IMR-90 (cell line): Measurements from ENCODE around the gene OR2AK2. TPM values are rescaled to one million over a fixed set of nuclear protein-coding genes. Genes with fewer than 3 reads are reported as not detected.

Experiments
- ATAC-seq: fragments of 200-7000 bp; cut with Tn5 transposase; 2 replicates; pipeline ENCODE4 v1.9.1; 2020; ENCODE audit warnings: low read depth, mild to moderate bottlenecking, moderate library complexity
- BruUV-seq: library from RNA; stranded (reverse); fragments of 400-500 nt; replicated peaks from 2 replicates; lab custom pipeline; 2021; lab: Mats Ljungman, UMichigan
- CTCF ChIA-PET: fragments of 300-600 bp; formaldehyde crosslinking; extraction: SDS; loops from one replicate; lab custom pipeline; 2021; ENCODE audit warnings: antibody characterized with exemption; lab: Yijun Ruan, JAX
- POLR2A ChIA-PET: fragments of 300-600 bp; sonication (Branson Sonifier 250); formaldehyde crosslinking; loops from one replicate; lab custom pipeline; 2022; ENCODE audit warnings: antibody characterized with exemption; ENCODE audit not compliant: unreplicated experiment; lab: Charles Lee
- DNase-seq: peaks from one replicate; pipeline ENCODE4 v3.0.0; 2013
- H2AFZ ChIP-seq: replicated peaks from 2 replicates; pipeline ENCODE3; 2013; ENCODE audit warnings: low read length, mild to moderate bottlenecking; ENCODE audit not compliant: poor library complexity
- H2AK5ac ChIP-seq: 2 replicates; pipeline ENCODE4 v1.6.1; 2013; ENCODE audit warnings: low read depth, low read length, inconsistent platforms
- H2AK9ac ChIP-seq: replicated peaks from 2 replicates; pipeline ENCODE3; 2013; ENCODE audit warnings: mild to moderate bottlenecking, low read depth, low read length, moderate library complexity; ENCODE audit not compliant: poor library complexity
- H2BK120ac ChIP-seq: 2 replicates; pipeline ENCODE4 v1.6.1; 2013; ENCODE audit warnings: low read depth, low read length, inconsistent platforms
- H2BK15ac ChIP-seq: 3 replicates; pipeline ENCODE4 v1.6.1; 2013; ENCODE audit warnings: low read depth, low read length, inconsistent platforms
- H2BK20ac ChIP-seq: 2 replicates; pipeline ENCODE4 v1.6.1; 2013; ENCODE audit warnings: low read depth, mild to moderate bottlenecking, inconsistent platforms, low read length, moderate library complexity
- H2BK5ac ChIP-seq: 2 replicates; pipeline ENCODE4 v1.6.1; 2013; ENCODE audit warnings: mild to moderate bottlenecking, low read depth, low read length, inconsistent platforms; ENCODE audit not compliant: poor library complexity, severe bottlenecking
- H3K14ac ChIP-seq: replicated peaks from 2 replicates; pipeline ENCODE4 v1.6.1; 2013; ENCODE audit warnings: low read depth, low read length, inconsistent platforms
- H3K18ac ChIP-seq: 2 replicates; pipeline ENCODE4 v1.6.1; 2013; ENCODE audit warnings: low read depth, low read length, control low read depth
- H3K23ac ChIP-seq: 2 replicates; pipeline ENCODE4 v1.6.1; 2013; ENCODE audit warnings: low read depth, low read length, inconsistent platforms
- H3K27ac ChIP-seq: 2 replicates; pipeline ENCODE4 v1.5.1; 2013; ENCODE audit warnings: mild to moderate bottlenecking, control low read depth, low read length; ENCODE audit not compliant: insufficient read depth
- H3K27me3 ChIP-seq: 2 replicates; pipeline ENCODE4 v1.6.1; 2013; ENCODE audit warnings: low read length; ENCODE audit not compliant: control insufficient read depth, insufficient read depth
- H3K36me3 ChIP-seq: 2 replicates; pipeline ENCODE4 v1.6.1; 2013; ENCODE audit warnings: low read length, mixed read lengths; ENCODE audit not compliant: control insufficient read depth, insufficient read depth
- H3K4ac ChIP-seq: 2 replicates; pipeline ENCODE4 v1.6.1; 2013; ENCODE audit warnings: low read depth, low read length, inconsistent platforms
- H3K4me1 ChIP-seq: 2 replicates; pipeline ENCODE4 v1.6.1; 2013; ENCODE audit warnings: low read length, mixed read lengths; ENCODE audit not compliant: control insufficient read depth, insufficient read depth
- H3K4me2 ChIP-seq: 2 replicates; pipeline ENCODE4 v1.6.1; 2013; ENCODE audit warnings: low read depth, mild to moderate bottlenecking, control low read depth, low read length, moderate library complexity
- H3K4me3 ChIP-seq: 2 replicates; pipeline ENCODE4 v1.5.1; 2013; ENCODE audit warnings: low read depth, mild to moderate bottlenecking, control low read depth, low read length, moderate library complexity; ENCODE audit not compliant: insufficient read depth
- H3K56ac ChIP-seq: 2 replicates; pipeline ENCODE4 v1.6.1; 2013; ENCODE audit warnings: low read length, inconsistent platforms; ENCODE audit not compliant: insufficient read depth; ENCODE audit errors: extremely low read depth
- H3K79me1 ChIP-seq, 2 experiments: 2 replicates each; pipeline ENCODE4 v1.6.1; 2013; ENCODE audit warnings: low read length in 2 of 2, inconsistent platforms in 1 of 2, low read depth in 1 of 2
- H3K9ac ChIP-seq: 2 replicates; pipeline ENCODE4 v1.6.1; 2013; ENCODE audit warnings: low read depth, low read length, control low read depth
- H3K9me1 ChIP-seq: 2 replicates; pipeline ENCODE4 v1.6.1; 2013; ENCODE audit warnings: low read length, inconsistent platforms; ENCODE audit not compliant: insufficient read depth
- H3K9me3 ChIP-seq: 2 replicates; pipeline ENCODE4 v1.6.1; 2013; ENCODE audit warnings: low read length; ENCODE audit not compliant: control insufficient read depth, insufficient read depth
- H4K20me1 ChIP-seq: 2 replicates; pipeline ENCODE4 v1.6.1; 2013; ENCODE audit warnings: low read length, inconsistent platforms; ENCODE audit not compliant: insufficient read depth
- H4K5ac ChIP-seq: 2 replicates; pipeline ENCODE4 v1.6.1; 2013; ENCODE audit warnings: mild to moderate bottlenecking, low read depth, low read length, control low read depth
- H4K8ac ChIP-seq, 2 experiments: 2 replicates each; pipeline ENCODE4 v1.6.1; 2013; ENCODE audit warnings: low read depth in 2 of 2, low read length in 2 of 2, control low read depth in 1 of 2, inconsistent platforms in 1 of 2
- H4K91ac ChIP-seq: 2 replicates; pipeline ENCODE4 v1.6.1; 2013; ENCODE audit warnings: low read depth, low read length, inconsistent platforms; ENCODE audit not compliant: insufficient read depth
- BHLHE40 ChIP-seq: fragments of 150-350 bp; IDR thresholded peaks from 2 replicates; pipeline ENCODE4 v1.6.1; 2016; ENCODE audit warnings: mild to moderate bottlenecking, low read depth, low read length
- CEBPB ChIP-seq: IDR thresholded peaks from 2 replicates; pipeline ENCODE4 v1.6.1; 2012; ENCODE audit warnings: low read depth, low read length, improper control_type of control experiment
- CHD1 ChIP-seq: IDR thresholded peaks from 2 replicates; pipeline ENCODE4 v1.6.1; 2012; ENCODE audit warnings: low read depth, low read length, improper control_type of control experiment
- CTCF ChIP-seq: conservative IDR thresholded peaks from 2 replicates; pipeline ENCODE4 v1.5.1; 2012; ENCODE audit warnings: mild to moderate bottlenecking, low read depth, low read length, improper control_type of control experiment
- ELK1 ChIP-seq: fragments of 150-350 bp; IDR thresholded peaks from 2 replicates; pipeline ENCODE4 v1.6.1; 2016; ENCODE audit warnings: low read depth, mild to moderate bottlenecking, low read length, moderate library complexity, borderline replicate concordance
- FOS ChIP-seq: fragments of 150-350 bp; IDR thresholded peaks from 2 replicates; pipeline ENCODE4 v1.6.1; 2016; ENCODE audit warnings: low read depth, low read length
- MAFK ChIP-seq: IDR thresholded peaks from 2 replicates; pipeline ENCODE4 v1.6.1; 2012; ENCODE audit warnings: low read depth, low read length, improper control_type of control experiment
- MAZ ChIP-seq: IDR thresholded peaks from 2 replicates; pipeline ENCODE4 v1.6.1; 2012; ENCODE audit warnings: low read depth, mild to moderate bottlenecking, low read length, improper control_type of control experiment, moderate library complexity, borderline replicate concordance
- MXI1 ChIP-seq: IDR thresholded peaks from 2 replicates; pipeline ENCODE4 v1.6.1; 2012; ENCODE audit warnings: low read depth, mild to moderate bottlenecking, low read length, moderate library complexity, borderline replicate concordance
- NFE2L2 ChIP-seq: fragments of 150-350 bp; IDR thresholded peaks from 2 replicates; pipeline ENCODE4 v1.6.1; 2016; ENCODE audit warnings: low read depth, mild to moderate bottlenecking, low read length
- POLR2A ChIP-seq: IDR thresholded peaks from 2 replicates; pipeline ENCODE4 v1.6.1; 2012; ENCODE audit warnings: mild to moderate bottlenecking, low read depth, low read length
- RAD21 ChIP-seq: IDR thresholded peaks from 2 replicates; pipeline ENCODE4 v1.6.1; 2012; ENCODE audit warnings: low read length, improper control_type of control experiment
- RCOR1 ChIP-seq: IDR thresholded peaks from 2 replicates; pipeline ENCODE4 v1.6.1; 2012; ENCODE audit warnings: mild to moderate bottlenecking, low read length, improper control_type of control experiment; ENCODE audit not compliant: insufficient replicate concordance
- RFX5 ChIP-seq: IDR thresholded peaks from 2 replicates; pipeline ENCODE4 v1.8.0; 2012; ENCODE audit warnings: low read depth, mild to moderate bottlenecking, low read length, moderate library complexity
- SMC3 ChIP-seq: fragments of 150-350 bp; IDR thresholded peaks from 2 replicates; pipeline ENCODE4 v1.6.1; 2016; ENCODE audit warnings: low read depth, mild to moderate bottlenecking, antibody characterized with exemption, low read length, moderate library complexity
- USF2 ChIP-seq: fragments of 150-350 bp; IDR thresholded peaks from 2 replicates; pipeline ENCODE4 v1.6.1; 2017; ENCODE audit warnings: mild to moderate bottlenecking, antibody characterized with exemption, low read length, low read depth
- WGBS, 2 experiments: methylation state at CpG; one replicate each; pipeline versions ENCODE4 v1.1.5 to v1.1.7; 2013; ENCODE audit warnings: missing lambda C conversion rate in 2 of 2; ENCODE audit not compliant: insufficient read length in 1 of 2; ENCODE audit errors: extremely low coverage in 2 of 2; 5-methylcytosine and 5-hydroxymethylcytosine counted together
- dilution Hi-C: fragments of 300-500 bp; cut with HindIII; formaldehyde crosslinking; loops from one replicate; pipeline ENCODE4 v1.14.3; 2018; ENCODE audit warnings: low sequenced_read_pairs; ENCODE audit not compliant: unreplicated experiment
- in situ Hi-C: fragments of 300-500 bp; cut with MboI; formaldehyde crosslinking; loops from 3 replicates; pipeline ENCODE4 v1.14.3; 2019; ENCODE audit warnings: low sequenced_read_pairs, inconsistent platforms, mixed read lengths
- intact Hi-C: fragments of 100-400 bp; cut with micrococcal nuclease; formaldehyde crosslinking; loops from 2 replicates; pipeline ENCODE4 v1.10.0; 2022
- polyA plus RNA-seq, 3 experiments: library from polyadenylated mRNA; depleted of rRNA; stranded (reverse); fragments of >200 nt; gene quantifications; 2 replicates each; pipeline ENCODE4 v1.2.3, GENCODE V29; 2012; ENCODE audit warnings: low replicate concordance in 1 of 3
- total RNA-seq: library from RNA; depleted of rRNA; stranded (reverse); fragments of >200 nt; gene quantifications from 2 replicates; pipeline ENCODE4 v1.2.3, GENCODE V29; 2012

The OR2AK2 gene
- total and polyA plus RNA-seq, 2 of the 4 experiments (the other 2 are of a cell fraction): not detected

- POLR2A ChIA-PET: no interaction called here
- in situ Hi-C loops: no loop called here
- no peak overlapping the region for H3K27ac ChIP-seq
These were observed 33.8 kb downstream of the OR2AK2 start for GRCh38 chr1:247998811-247999210.

More at GRCh38 chr1:247998811-247999210, 33.8 kb downstream of the OR2AK2 start:
- Histone ChIP-seq H3K56ac (no peak overlapping the region), H3K4ac (no peak overlapping the region), H3K14ac (no peak overlapping the region), H2AK9ac (no peak overlapping the region), H2BK120ac (no peak overlapping the region), H3K79me1 (no peaks in the 10 kb centered on the region), H3K4me3 (no peak overlapping the region), H3K9me3 (peaks cover 7% of the 10 kb centered on the region), H4K5ac (no peak overlapping the region), H3K27me3 (no peaks in the 10 kb centered on the region), H3K4me2 (no peak overlapping the region), H3K9me1 (no peaks in the 10 kb centered on the region), H4K91ac (no peak overlapping the region), H2AFZ (no peak overlapping the region), H3K36me3 (no peaks in the 10 kb centered on the region), H4K8ac (no peak overlapping the region), H2AK5ac (no peak overlapping the region), H3K23ac (no peak overlapping the region), H2BK15ac (no peak overlapping the region), H3K9ac (no peak overlapping the region), H4K20me1 (no peaks in the 10 kb centered on the region), H3K4me1 (no peaks in the 10 kb centered on the region), H2BK20ac (no peak overlapping the region), H3K18ac (no peak overlapping the region), H2BK5ac (no peak overlapping the region)
- no TSS peak for BruUV-seq
- CTCF ChIA-PET: interaction anchor here (1.7 kb wide), 1 partner anchor 10 kb away, joined by 4 read pairs; no protein-coding TSS in a partner anchor
- DNase-seq: no peak
- ATAC-seq: no peak
- no CpG with 5 or more reads among the region's 2 CpGs for WGBS, 2 experiments
- dilution Hi-C loops (no loop called here), intact Hi-C loops (no loop called here)
- no peak for TF ChIP-seq RFX5
- no peak for TF ChIP-seq ELK1
- no peak for TF ChIP-seq USF2
- TF ChIP-seq POLR2A: no peak
- TF ChIP-seq RAD21: no peak
- no peak for TF ChIP-seq SMC3
- no peak for TF ChIP-seq MAZ
- TF ChIP-seq BHLHE40: no peak
- no peak for TF ChIP-seq RCOR1
- TF ChIP-seq CTCF: no peak
- TF ChIP-seq FOS: no peak
- no peak for TF ChIP-seq MXI1
- TF ChIP-seq NFE2L2: no peak
- TF ChIP-seq CHD1: no peak
- TF ChIP-seq CEBPB: no peak
- TF ChIP-seq MAFK: no peak
